G401 (cell line): Measurements from ENCODE around the gene NDRG4. TPM values are rescaled to one million over a fixed set of nuclear protein-coding genes. Genes with fewer than 3 reads are reported as not detected.

Experiments
- DNase-seq: peaks from one replicate; pipeline ENCODE4 v3.0.0-alpha.2; 2015; ENCODE audit warnings: low spot score
- in situ Hi-C: cut with HindIII; loops from 2 replicates; pipeline ENCODE4 v1.10.0; 2016; ENCODE audit warnings: low sequenced_read_pairs, mixed read lengths
- total RNA-seq: library from RNA; depleted of rRNA; stranded (reverse); fragments of >200 nt; shearing (Covaris generic); gene quantifications from 2 replicates; pipeline ENCODE4 v1.2.3, GENCODE V29; 2014; rRNA removed

Gene NDRG4
- total RNA-seq, 1 experiment from 2014 or later: 9.5 TPM

DNA sequence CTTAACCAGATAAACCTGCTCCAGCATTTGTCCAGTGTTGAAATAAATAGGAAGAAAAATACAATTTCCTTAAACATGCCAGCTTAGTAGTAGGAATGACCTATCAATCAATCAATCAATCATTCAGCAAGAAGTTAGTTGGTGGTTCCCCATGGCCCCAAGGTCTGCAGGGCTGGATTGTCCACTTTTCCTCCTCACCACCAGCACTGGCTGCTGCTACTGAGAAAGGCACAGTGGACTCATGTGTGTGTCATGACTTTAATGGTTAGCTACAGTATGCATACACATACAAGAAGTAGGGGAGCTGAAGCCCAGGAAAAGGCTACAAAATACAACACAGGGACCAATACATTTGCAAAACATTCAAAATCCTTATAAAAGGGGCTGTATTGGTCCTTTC is 19.8 kb downstream of the NDRG4 start:
- in situ Hi-C loops: no loop called here
- DNase-seq: no peak

DNA sequence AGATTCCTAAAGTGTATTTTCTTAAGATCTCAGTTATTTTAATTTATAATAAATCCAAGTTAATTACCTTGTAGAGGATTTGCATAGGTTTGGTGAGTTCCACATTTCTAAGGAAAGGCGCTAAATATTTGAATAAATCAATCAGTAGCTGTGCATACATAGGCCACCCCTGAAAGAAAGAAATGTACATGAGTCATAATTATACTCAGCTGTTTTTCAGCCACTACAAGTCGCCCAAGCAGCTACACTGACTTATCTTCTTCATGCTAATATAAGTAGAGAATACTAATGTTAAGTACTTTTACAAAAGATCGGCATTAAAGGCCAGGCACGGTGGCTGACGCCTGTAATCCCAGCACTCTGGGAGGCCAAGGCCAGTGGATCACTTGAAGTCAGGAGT is 30.2 kb downstream of the NDRG4 start:
- in situ Hi-C loops: loop anchor here (10.0 kb wide), 1 partner anchor 95 kb away; the partner anchor contains the start of gene CNOT1

DNA sequence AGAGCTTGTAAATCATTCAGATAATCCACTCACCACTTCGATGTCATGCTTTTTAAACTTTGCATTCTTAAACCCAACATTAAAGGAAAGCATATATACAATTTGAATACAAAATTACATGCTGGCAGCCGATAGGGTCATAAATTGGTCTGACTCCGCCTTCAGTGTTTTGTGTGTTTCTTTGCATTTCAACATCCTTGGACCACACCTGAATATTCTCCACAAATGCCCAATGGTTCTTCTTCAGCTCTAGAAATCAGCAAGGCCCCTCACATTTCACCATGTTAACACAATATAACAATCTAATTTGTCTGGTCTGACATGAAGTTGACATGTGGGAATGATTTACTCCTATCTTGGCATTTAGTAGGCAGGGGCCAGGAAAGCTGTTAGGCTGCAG is 32.5 kb downstream of the NDRG4 start:
- DNase-seq: no peak
- in situ Hi-C loops: loop anchor here (10.0 kb wide), 1 partner anchor 92 kb away; the partner anchor contains the start of gene CNOT1

More for the DNA sequence above, 30.2 kb downstream of the NDRG4 start:
- no peak for DNase-seq

- in situ Hi-C loops: loop anchor here (10.0 kb wide), 1 partner anchor 91 kb away; the partner anchor contains the start of gene CNOT1
- peak; percentile 18 for DNase-seq
Observed at GRCh38 chr16:58533751-58534470, 34.0 kb downstream of the NDRG4 start.

DNA sequence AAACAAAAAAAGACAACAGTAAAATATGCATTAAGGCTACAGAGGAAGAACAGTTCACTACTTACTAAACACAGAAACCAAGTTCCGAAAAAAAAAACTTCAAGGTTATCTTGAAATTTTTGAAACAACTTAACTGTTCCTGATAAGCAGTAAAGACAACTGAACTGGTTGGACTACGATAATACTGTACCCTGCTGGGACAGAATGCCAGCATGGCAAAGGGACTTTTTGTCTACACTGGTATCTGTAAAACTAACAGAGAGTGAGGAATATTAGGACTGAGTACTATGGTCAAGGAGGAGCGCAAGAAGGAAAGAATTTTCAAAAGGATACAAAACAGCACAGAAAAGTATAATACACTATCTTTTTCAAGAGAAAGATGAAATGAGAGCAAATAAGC is 35.2 kb downstream of the NDRG4 start:
- no peak for DNase-seq
- in situ Hi-C loops: loop anchor here (5.0 to 10.0 kb wide), 2 partner anchors 52 to 90 kb away; partner anchors contain the start of gene CNOT1

DNA sequence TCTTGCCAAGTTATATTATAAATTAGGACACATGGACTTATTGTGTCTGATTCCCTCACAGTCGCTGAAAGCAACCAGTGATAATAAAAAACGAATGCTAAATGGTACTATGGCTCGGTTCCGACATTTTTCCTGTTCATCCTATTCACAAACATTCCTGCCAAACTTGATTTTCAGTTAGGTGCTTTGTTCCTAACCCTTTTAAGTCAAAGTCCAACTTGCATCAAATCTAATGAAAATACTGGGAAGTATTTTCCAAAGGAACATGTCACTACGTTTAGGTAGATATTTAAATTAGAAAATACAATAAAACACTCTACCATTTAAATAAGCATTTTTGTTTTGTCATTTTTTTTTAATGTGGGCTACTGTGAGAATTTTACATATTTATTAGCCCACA is 36.3 kb downstream of the NDRG4 start:
- DNase-seq: no peak
- in situ Hi-C loops: loop anchor here (5.0 to 10.0 kb wide), 2 partner anchors 51 to 89 kb away; partner anchors contain the start of gene CNOT1

GRCh38 chr16:58537124-58537906 is 37.4 kb downstream of the NDRG4 start:
- DNase-seq: no peak
- in situ Hi-C loops: loop anchor here (5.0 to 10.0 kb wide), 2 partner anchors 50 to 87 kb away; partner anchors contain the start of gene CNOT1

DNA sequence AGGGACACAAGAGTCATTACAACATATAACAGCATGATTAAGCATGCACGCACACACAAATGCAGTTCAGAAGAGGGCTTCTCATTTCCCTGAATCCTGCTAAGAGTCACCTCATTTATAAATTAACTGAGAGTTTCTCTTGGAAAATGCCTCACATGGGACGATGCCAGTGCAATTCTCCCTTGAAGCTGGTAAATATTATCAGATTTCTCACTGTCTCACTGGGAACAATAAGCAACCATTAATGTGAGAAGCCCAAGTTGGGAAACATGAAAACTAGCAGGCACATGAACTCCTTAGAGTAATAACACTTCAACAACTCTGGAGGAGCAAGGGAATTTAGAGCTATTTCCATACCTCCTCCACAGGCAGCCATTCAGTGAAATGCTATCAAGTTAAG is 41.8 kb downstream of the NDRG4 start:
- in situ Hi-C loops: no loop called here
- DNase-seq: no peak

DNA sequence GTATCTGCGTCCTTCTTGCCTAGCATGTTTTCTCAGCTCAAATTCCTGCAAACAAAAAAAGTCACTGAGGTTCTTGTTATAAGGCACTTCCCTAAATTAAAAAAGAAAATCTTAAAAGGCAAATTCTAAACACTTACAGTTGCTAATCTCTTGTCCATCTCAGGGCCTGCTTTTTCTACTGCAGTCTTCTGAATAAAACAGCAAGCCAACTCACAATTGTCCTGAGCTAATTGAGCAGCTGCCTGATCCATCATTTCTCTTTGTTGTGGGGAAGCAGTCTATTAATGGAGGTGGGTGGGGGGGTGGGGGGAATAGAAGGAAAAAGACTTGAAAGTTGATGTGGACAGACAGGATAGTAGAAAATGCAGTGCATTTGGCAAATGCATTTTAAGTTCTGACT is 42.3 kb downstream of the NDRG4 start:
- in situ Hi-C loops: no loop called here
- DNase-seq: no peak

DNA sequence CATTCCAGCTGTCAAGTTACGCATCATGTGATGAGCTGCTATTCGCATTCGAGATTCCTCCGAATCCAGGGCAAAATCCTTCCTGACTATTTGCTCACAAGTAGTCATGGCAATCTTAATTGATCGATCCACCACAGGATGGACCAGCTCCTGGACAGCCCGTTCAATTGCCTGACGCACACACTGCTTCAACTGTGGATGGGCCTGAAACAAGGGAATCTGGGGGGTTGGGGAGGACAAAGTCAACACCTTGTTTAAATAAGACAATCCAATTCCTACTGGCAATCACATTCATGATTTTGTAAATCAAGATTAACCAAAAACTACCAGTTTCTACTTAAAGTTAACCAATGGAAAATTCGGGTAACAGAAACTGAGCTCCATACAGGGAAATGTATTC is 43.7 kb downstream of the NDRG4 start:
- no peak for DNase-seq
- in situ Hi-C loops: no loop called here

- in situ Hi-C loops: no loop called here
Observed at GRCh38 chr16:58548378-58548777, 48.4 kb downstream of the NDRG4 start.

DNA sequence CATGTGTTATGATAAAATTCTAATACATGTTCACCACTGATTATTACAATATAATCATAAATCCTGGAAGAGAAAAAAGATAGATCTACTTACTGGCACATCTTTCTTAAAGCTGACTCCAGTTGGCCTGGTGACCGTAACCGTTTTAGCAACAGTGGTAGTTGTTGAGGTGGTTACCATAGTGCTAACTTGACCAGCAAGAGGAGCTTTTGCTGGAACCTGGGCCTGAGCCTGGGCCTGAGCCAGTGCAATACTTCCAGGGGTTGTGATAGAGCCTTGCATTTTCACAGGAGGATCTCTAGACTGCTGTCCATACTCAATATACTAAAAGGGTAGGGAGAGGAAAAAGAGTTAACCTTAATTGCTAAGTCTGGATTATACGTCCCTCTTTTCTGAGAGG is 51.6 kb downstream of the NDRG4 start:
- in situ Hi-C loops: no loop called here
- DNase-seq: no peak

More at GRCh38 chr16:58548378-58548777, 48.4 kb downstream of the NDRG4 start:
- DNase-seq: no peak

GRCh38 chr16:58556678-58557077 is 56.7 kb downstream of the NDRG4 start:
- no peak for DNase-seq
- in situ Hi-C loops: no loop called here

Other genes with a start within 250 kb of the NDRG4 start
- gene PRSS54, start 205.1 kb upstream of the NDRG4 start, total RNA-seq: not detected in 2 replicates
- 9.9 and 10.8 TPM in 2 replicates for gene GINS3, start 107.7 kb upstream of the NDRG4 start, total RNA-seq
- 18.6 and 21.3 TPM in 2 replicates for gene SETD6, start 15.4 kb downstream of the NDRG4 start, total RNA-seq
- 179 and 273 TPM in 2 replicates for gene CNOT1, start 129.7 kb downstream of the NDRG4 start, total RNA-seq
- 6.3 and 12.2 TPM in 2 replicates for gene SLC38A7, start 184.6 kb downstream of the NDRG4 start, total RNA-seq
- gene GOT2, start 234.2 kb downstream of the NDRG4 start, total RNA-seq: 88.9 and 113 TPM in 2 replicates